Fibroblast of pulmonary artery (primary cell): ENCODE data around the gene NACA2.
"Not testable (repeated sequence)": the region's sequence is repeated elsewhere in the genome, so short reads cannot be mapped to it uniquely, and the experiment has no call there.

Experiments used
- DNase-seq: peaks from one replicate; pipeline ENCODE4 v3.0.0-alpha.2; 2010; ENCODE audit warnings: low read depth
- H3K4me3 ChIP-seq: replicated peaks from 2 replicates; pipeline ENCODE4 v1.5.1; 2011; ENCODE audit warnings: low read depth, mild to moderate bottlenecking, control low read depth, low read length, moderate library complexity
- CTCF ChIP-seq: IDR thresholded peaks from 2 replicates; pipeline ENCODE4 v1.5.1; 2011; ENCODE audit warnings: mild to moderate bottlenecking, control low read depth, low read length, inconsistent platforms; ENCODE audit errors: missing control alignments

NACA2 gene

GRCh38 chr17:61593426-61593825, 2.4 kb upstream of the NACA2 start:
- TF ChIP-seq CTCF = no peak
- no peak for DNase-seq
- H3K4me3 ChIP-seq = no peak overlapping the region

- no peak for DNase-seq
- H3K4me3 ChIP-seq = no peak overlapping the region
- no peak for TF ChIP-seq CTCF
Measured at GRCh38 chr17:61591930-61592329, 911 bp upstream of the NACA2 start.

- H3K4me3 ChIP-seq = no peak overlapping the region
- no peak for TF ChIP-seq CTCF
- DNase-seq = no peak
Measured at GRCh38 chr17:61589990-61590389, 1.0 kb downstream of the NACA2 start.

- no peak for TF ChIP-seq CTCF
- DNase-seq = no peak
- no peak overlapping the region for H3K4me3 ChIP-seq
Measured at GRCh38 chr17:61587807-61588660, 3.0 kb downstream of the NACA2 start.

GRCh38 chr17:61587242-61587641, 3.8 kb downstream of the NACA2 start:
- no peak for TF ChIP-seq CTCF
- DNase-seq = no peak
- no peak overlapping the region for H3K4me3 ChIP-seq

- H3K4me3 ChIP-seq, DNase-seq: not testable (repeated sequence)
Measured at GRCh38 chr17:61586622-61587021, 4.4 kb downstream of the NACA2 start.

- DNase-seq = no peak
- H3K4me3 ChIP-seq = no peak overlapping the region
- TF ChIP-seq CTCF = no peak
Measured at GRCh38 chr17:61586031-61586566, 4.9 kb downstream of the NACA2 start.
